Panc1 (cell line): ENCODE results near the gene CLMN. TPM values are rescaled to one million over a fixed set of nuclear protein-coding genes. Genes with fewer than 3 reads are reported as not detected.

Experiments used
- ATAC-seq: fragments of 200-7000 bp; cut with Tn5 transposase; 2 replicates; pipeline ENCODE4 v1.9.1; 2020; ENCODE audit warnings: mild to moderate bottlenecking, moderate library complexity
- BruUV-seq: library from RNA; stranded (reverse); fragments of 400-500 nt; replicated peaks from 2 replicates; lab custom pipeline; 2021; lab: Mats Ljungman, UMichigan
- CTCF ChIA-PET: fragments of 300-600 bp; sonication (Branson Sonifier 250); formaldehyde crosslinking; loops from one replicate; lab custom pipeline; 2022; ENCODE audit warnings: antibody characterized with exemption; lab: Charles Lee
- POLR2A ChIA-PET: fragments of 300-600 bp; sonication (Branson Sonifier 250); formaldehyde crosslinking; loops from one replicate; lab custom pipeline; 2022; ENCODE audit warnings: antibody characterized with exemption; lab: Charles Lee
- DNase-seq: peaks from one replicate; pipeline ENCODE4 v3.0.0-alpha.2; 2010; ENCODE audit warnings: low read depth, low spot score
- H3K27ac ChIP-seq: 2 replicates; pipeline ENCODE4 v1.5.1; 2011; ENCODE audit warnings: mild to moderate bottlenecking, low read length, inconsistent platforms
- H3K27me3 ChIP-seq: fragments of 200-500 bp; sonication (Bioruptor generic); 2 replicates; pipeline ENCODE4 v1.6.0; 2014; ENCODE audit warnings: low read length, inconsistent platforms; ENCODE audit not compliant: control insufficient read depth, insufficient read depth
- H3K36me3 ChIP-seq: fragments of 200-500 bp; sonication (Bioruptor generic); 2 replicates; pipeline ENCODE4 v1.5.1; 2014; ENCODE audit warnings: inconsistent platforms, mild to moderate bottlenecking, low read length, moderate library complexity; ENCODE audit not compliant: control insufficient read depth, insufficient read depth
- H3K4me1 ChIP-seq: 2 replicates; pipeline ENCODE4 v1.5.1; 2011; ENCODE audit warnings: inconsistent platforms, mild to moderate bottlenecking, low read length, moderate library complexity; ENCODE audit not compliant: control insufficient read depth, insufficient read depth
- H3K4me3 ChIP-seq, 2 experiments: 2 replicates each; pipeline ENCODE4 v1.5.1; 2011 to 2012; ENCODE audit warnings: low read depth in 2 of 2, low read length in 2 of 2, mild to moderate bottlenecking in 2 of 2, inconsistent platforms in 1 of 2, moderate library complexity in 1 of 2
- H3K9me3 ChIP-seq: fragments of 200-500 bp; sonication (Bioruptor generic); 2 replicates; pipeline ENCODE4 v1.5.1; 2014; ENCODE audit warnings: low read depth, mild to moderate bottlenecking, inconsistent platforms, low read length, moderate library complexity; ENCODE audit not compliant: control insufficient read depth, insufficient read depth
- POLR2AphosphoS5 ChIP-seq: IDR thresholded peaks from 2 replicates; pipeline ENCODE4 v1.6.1; 2012; ENCODE audit warnings: mild to moderate bottlenecking, low read depth, low read length, moderate library complexity
- SIN3A ChIP-seq: IDR thresholded peaks from 2 replicates; pipeline ENCODE4 v1.6.1; 2012; ENCODE audit warnings: low read depth, mild to moderate bottlenecking, low read length, moderate library complexity, borderline replicate concordance; ENCODE audit not compliant: insufficient read depth
- TCF7L2 ChIP-seq: IDR thresholded peaks from 2 replicates; pipeline ENCODE4 v1.6.1; 2011; ENCODE audit warnings: mild to moderate bottlenecking, low read depth, low read length, inconsistent platforms
- in situ Hi-C: cut with HindIII; loops from 2 replicates; pipeline ENCODE4 v1.10.0; 2016; ENCODE audit warnings: low sequenced_read_pairs, low pct_unique_long_range_greater_than_20kb
- intact Hi-C: fragments of 100-400 bp; cut with micrococcal nuclease; formaldehyde crosslinking; loops from one replicate; pipeline ENCODE4 v1.10.0; 2022; ENCODE audit not compliant: unreplicated experiment
- total RNA-seq: library from RNA; stranded (reverse); gene quantifications from one replicate; pipeline ENCODE4 v1.2.1, GENCODE V29; 2021; ENCODE audit not compliant: unreplicated experiment
- TF ChIP-seq, protein P1 (sequence below), 2 experiments: IDR thresholded peaks; 2 replicates each; pipeline ENCODE4 v1.6.1; 2011 to 2012; ENCODE audit warnings: low read depth in 2 of 2, control low read depth in 1 of 2, low read length in 1 of 2, mild to moderate bottlenecking in 1 of 2, moderate library complexity in 1 of 2; ENCODE audit not compliant: insufficient read depth in 1 of 2
- TF ChIP-seq, protein P2 (sequence below): fragments of 450-650 bp; IDR thresholded peaks from 2 replicates; pipeline ENCODE4 v1.5.1; 2017; ENCODE audit warnings: mild to moderate bottlenecking

The CLMN gene
- total RNA-seq, 1 experiment from 2014 or later: 34.9 TPM

DNA sequence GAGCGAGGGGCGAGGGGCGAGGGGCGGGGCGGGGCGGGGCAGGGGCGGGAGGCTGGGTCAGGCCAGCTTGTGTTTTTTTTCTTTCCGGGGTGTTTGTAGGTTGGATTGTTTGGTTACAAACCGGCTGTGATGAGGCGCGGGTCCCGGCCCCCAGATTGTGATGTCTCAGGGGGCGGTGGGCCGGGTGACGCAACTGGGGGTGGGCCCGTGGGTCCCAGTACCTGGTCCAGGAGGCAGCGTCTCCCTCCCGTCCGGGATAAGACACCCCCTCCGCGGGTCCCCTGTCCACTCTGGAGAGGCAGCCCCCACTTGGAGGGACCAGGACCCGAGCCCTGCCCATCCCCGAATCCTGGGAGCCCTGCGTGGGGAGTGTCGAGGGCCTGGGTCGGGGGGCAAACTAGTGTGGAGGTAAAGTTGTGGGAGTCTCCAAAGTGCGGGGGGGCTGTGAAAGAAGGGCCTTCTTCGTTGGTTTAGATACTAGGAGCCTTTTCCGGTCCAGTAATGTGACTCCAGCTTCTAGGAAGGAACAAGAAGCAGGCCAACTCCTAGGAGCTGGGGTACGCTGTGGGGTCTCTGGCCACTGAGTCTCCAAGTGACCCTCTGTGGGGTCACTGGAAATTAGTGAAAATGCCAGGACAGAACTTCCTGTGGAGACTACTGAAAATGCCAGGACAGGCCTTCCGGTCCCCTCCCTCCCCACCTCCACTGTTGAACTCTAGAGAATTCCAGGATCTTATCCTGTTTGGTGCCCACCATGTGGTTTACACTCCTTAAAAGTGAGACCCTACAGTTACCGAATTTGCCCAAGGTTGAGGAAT, 579 bp upstream of the CLMN start:
- Histone ChIP-seq H3K9me3 (no peaks in the 10 kb centered on the region), H3K4me3 (peak overlapping the region; percentile 36 to 44), H3K36me3 (no peaks in the 10 kb centered on the region), H3K4me1 (peaks cover 20% of the 10 kb centered on the region), H3K27me3 (no peaks in the 10 kb centered on the region), H3K27ac (peak overlapping the region; percentile 70)
- DNase-seq (no peak), ATAC-seq (peak; percentile 4; the same call in 1 of the 2 replicates)
- in situ Hi-C loops: no loop called here
- TF ChIP-seq POLR2AphosphoS5: no peak
- no peak for TF ChIP-seq SIN3A
- TF ChIP-seq, protein P1, sequence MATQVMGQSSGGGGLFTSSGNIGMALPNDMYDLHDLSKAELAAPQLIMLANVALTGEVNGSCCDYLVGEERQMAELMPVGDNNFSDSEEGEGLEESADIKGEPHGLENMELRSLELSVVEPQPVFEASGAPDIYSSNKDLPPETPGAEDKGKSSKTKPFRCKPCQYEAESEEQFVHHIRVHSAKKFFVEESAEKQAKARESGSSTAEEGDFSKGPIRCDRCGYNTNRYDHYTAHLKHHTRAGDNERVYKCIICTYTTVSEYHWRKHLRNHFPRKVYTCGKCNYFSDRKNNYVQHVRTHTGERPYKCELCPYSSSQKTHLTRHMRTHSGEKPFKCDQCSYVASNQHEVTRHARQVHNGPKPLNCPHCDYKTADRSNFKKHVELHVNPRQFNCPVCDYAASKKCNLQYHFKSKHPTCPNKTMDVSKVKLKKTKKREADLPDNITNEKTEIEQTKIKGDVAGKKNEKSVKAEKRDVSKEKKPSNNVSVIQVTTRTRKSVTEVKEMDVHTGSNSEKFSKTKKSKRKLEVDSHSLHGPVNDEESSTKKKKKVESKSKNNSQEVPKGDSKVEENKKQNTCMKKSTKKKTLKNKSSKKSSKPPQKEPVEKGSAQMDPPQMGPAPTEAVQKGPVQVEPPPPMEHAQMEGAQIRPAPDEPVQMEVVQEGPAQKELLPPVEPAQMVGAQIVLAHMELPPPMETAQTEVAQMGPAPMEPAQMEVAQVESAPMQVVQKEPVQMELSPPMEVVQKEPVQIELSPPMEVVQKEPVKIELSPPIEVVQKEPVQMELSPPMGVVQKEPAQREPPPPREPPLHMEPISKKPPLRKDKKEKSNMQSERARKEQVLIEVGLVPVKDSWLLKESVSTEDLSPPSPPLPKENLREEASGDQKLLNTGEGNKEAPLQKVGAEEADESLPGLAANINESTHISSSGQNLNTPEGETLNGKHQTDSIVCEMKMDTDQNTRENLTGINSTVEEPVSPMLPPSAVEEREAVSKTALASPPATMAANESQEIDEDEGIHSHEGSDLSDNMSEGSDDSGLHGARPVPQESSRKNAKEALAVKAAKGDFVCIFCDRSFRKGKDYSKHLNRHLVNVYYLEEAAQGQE (IDR thresholded peaks at IDR 0.05; ENCODE audit: insufficient read depth in 1 of 2, low read depth in 2 of 2, low read length in 1 of 2): no peak
- TF ChIP-seq, protein P2, sequence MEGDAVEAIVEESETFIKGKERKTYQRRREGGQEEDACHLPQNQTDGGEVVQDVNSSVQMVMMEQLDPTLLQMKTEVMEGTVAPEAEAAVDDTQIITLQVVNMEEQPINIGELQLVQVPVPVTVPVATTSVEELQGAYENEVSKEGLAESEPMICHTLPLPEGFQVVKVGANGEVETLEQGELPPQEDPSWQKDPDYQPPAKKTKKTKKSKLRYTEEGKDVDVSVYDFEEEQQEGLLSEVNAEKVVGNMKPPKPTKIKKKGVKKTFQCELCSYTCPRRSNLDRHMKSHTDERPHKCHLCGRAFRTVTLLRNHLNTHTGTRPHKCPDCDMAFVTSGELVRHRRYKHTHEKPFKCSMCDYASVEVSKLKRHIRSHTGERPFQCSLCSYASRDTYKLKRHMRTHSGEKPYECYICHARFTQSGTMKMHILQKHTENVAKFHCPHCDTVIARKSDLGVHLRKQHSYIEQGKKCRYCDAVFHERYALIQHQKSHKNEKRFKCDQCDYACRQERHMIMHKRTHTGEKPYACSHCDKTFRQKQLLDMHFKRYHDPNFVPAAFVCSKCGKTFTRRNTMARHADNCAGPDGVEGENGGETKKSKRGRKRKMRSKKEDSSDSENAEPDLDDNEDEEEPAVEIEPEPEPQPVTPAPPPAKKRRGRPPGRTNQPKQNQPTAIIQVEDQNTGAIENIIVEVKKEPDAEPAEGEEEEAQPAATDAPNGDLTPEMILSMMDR: no peak
- TF ChIP-seq TCF7L2: no peak
- ChIA-PET CTCF (no interaction called here), POLR2A (no interaction called here)
- BruUV-seq: no TSS peak
- intact Hi-C loops: no loop called here

DNA sequence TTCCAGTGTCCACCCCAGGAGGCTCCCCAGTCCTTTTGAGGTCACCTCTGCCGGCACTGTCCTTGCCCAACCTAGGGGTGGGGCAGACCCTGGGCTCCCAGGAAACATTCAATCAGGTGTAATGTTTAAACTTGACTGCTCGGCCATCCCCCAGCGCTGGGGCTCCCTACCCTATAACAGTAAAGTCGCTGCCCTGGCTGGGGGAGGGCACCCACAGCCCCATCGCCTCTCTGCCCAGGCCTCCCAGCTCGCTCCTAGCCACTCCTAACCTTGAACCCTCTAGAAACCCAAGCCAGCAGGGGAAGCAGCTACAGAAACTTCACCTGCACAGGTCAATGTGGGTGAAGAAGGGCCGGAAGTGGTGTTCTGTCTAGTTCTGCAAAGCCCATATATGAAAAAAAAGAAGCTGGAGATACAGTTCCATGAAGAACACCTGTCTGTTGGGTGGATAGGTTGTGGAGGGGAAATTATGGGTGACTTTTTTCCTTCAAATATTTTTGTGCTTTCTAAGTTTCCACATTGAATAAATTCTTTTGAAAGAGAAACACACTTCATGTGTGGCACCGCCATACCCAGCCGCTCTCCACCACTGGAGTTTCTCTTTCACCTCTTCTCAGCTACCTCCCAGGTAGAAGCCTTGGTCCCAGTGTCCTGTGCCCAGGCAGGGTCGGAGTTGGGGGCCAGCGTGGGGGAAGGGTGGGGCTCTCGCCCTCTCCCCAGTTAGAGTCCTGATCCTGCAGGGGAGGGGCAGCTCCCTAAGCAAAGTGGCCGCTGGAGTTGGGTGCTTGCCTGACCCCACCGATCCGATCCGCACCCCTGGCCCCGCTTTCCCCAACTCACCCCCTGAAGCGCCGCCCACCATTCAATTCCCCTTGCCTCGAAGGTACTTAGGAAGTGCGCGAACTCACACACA, 1.1 kb downstream of the CLMN start:
- ATAC-seq: no peak
- BruUV-seq: no TSS peak
- peaks cover 36% of the 10 kb centered on the region for H3K4me1 ChIP-seq
- H3K9me3 ChIP-seq: no peaks in the 10 kb centered on the region
- peak overlapping the region; percentile 70 to 72 for H3K4me3 ChIP-seq
- H3K27ac ChIP-seq: peak overlapping the region; percentile 63; the same call in 1 of the 2 replicates
- POLR2A ChIA-PET: no interaction called here
- in situ Hi-C loops: no loop called here
- no peak for DNase-seq
- H3K27me3 ChIP-seq: no peaks in the 10 kb centered on the region
- CTCF ChIA-PET: no interaction called here
- no peaks in the 10 kb centered on the region for H3K36me3 ChIP-seq
- TF ChIP-seq, protein P1 (IDR thresholded peaks at IDR 0.05; ENCODE audit: insufficient read depth in 1 of 2, low read depth in 2 of 2, low read length in 1 of 2): no peak
- TF ChIP-seq, protein P2: no peak
- no peak for TF ChIP-seq POLR2AphosphoS5
- no peak for TF ChIP-seq TCF7L2
- no peak for TF ChIP-seq SIN3A
- intact Hi-C loops: no loop called here
